GM19351 (cell line): ENCODE measurements around the gene PLXNA2.

Source experiments
- ATAC-seq: cut with Tn5 transposase; IDR thresholded peaks from one replicate; pipeline ENCODE4 v1.9.1; 2021; ENCODE audit warnings: mild to moderate bottlenecking, moderate library complexity; ENCODE audit not compliant: unreplicated experiment

PLXNA2 gene

GRCh38 chr1:208052926-208053407, 191.2 kb downstream of the PLXNA2 start:
- no peak for ATAC-seq

GRCh38 chr1:208052135-208052534, 192.0 kb downstream of the PLXNA2 start:
- ATAC-seq = no peak

- ATAC-seq = no peak
Observed at GRCh38 chr1:208051651-208052050, 192.5 kb downstream of the PLXNA2 start.

GRCh38 chr1:208048904-208049303, 195.3 kb downstream of the PLXNA2 start:
- ATAC-seq = no peak

- ATAC-seq = no peak
Observed at GRCh38 chr1:208047975-208048374, 196.2 kb downstream of the PLXNA2 start.

- no peak for ATAC-seq
Observed at GRCh38 chr1:208047476-208047934, 196.7 kb downstream of the PLXNA2 start.

- no peak for ATAC-seq
Observed at GRCh38 chr1:208045463-208046260, 198.5 kb downstream of the PLXNA2 start.

- ATAC-seq = no peak
Observed at GRCh38 chr1:208044589-208045462, 199.4 kb downstream of the PLXNA2 start.

GRCh38 chr1:208043691-208044181, 200.4 kb downstream of the PLXNA2 start:
- ATAC-seq = no peak

- ATAC-seq = no peak
Observed at GRCh38 chr1:208042868-208043267, 201.3 kb downstream of the PLXNA2 start.

- ATAC-seq = no peak
Observed at GRCh38 chr1:208042041-208042615, 202.1 kb downstream of the PLXNA2 start.

- ATAC-seq = no peak
Observed at GRCh38 chr1:208041505-208041904, 202.7 kb downstream of the PLXNA2 start.

- ATAC-seq = no peak
Observed at GRCh38 chr1:208040821-208041297, 203.3 kb downstream of the PLXNA2 start.

GRCh38 chr1:208039536-208040332, 204.4 kb downstream of the PLXNA2 start:
- ATAC-seq = no peak

- ATAC-seq = no peak
Observed at GRCh38 chr1:208038303-208038702, 205.9 kb downstream of the PLXNA2 start.

GRCh38 chr1:208036918-208037766, 207.0 kb downstream of the PLXNA2 start:
- ATAC-seq = no peak

- ATAC-seq = no peak
Observed at GRCh38 chr1:208036106-208036808, 207.9 kb downstream of the PLXNA2 start.

GRCh38 chr1:208034135-208034534, 210.0 kb downstream of the PLXNA2 start:
- ATAC-seq = no peak

GRCh38 chr1:208033236-208033635, 210.9 kb downstream of the PLXNA2 start:
- ATAC-seq = no peak
